ENCODE data around the gene ADGRA1.

ADGRA1 gene

DNA sequence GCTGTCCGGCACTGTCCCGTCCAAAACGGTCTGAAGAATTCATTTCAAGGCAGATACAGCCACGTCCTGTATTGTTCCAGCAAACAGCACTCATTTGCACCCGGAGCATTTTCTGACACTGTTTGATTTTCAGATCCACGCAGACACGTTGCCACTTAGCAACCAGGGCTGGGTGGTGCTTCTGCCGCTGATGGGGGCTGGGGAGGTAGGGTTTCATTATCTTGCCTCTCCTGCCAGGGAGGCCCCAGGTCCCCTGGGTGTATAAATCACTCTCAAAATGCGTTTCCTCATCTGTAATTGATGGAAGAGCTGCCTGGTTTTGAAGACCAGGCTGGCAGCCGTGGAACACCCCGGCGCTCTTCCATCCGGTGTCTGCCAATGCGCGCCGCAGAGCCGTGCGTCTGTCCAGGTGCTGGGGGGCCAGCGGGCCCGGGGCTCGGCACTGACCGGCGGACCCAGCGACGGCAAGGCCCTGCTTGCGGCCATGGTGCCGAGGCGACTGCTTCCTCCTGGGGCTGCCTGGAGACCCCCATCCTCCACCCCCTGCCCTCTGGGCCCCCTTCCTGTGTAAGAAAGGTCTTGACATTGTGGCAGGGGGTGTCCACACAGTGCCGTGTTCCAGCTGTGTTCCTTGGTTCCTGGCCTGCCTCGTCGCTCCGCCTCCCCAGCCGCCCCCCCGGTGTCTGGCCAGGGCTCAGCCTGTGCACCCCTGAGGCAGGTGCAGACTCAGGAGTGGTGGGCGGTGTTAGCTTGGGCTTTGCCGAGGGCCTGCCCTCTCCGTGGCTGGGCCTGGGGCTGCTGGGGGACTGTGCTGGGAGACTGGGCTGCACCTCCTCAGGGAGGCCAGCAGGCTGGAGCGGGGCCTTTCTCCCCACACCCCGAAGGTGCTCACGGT lies 16.6 kb downstream of the ADGRA1 start:
- ChIA-PET CTCF (no interaction called here), POLR2A (no interaction called here)
- TF ChIP-seq TARDBP (IDR thresholded peaks at IDR 0.05) (no peak), LEF1 (IDR thresholded peaks at IDR 0.05; ENCODE audit: borderline replicate concordance) (no peak), ARNT (IDR thresholded peaks at IDR 0.05) (no peak), CTBP1 (IDR thresholded peaks at IDR 0.05; ENCODE audit: borderline replicate concordance) (no peak), FOXK2 (IDR thresholded peaks at IDR 0.05) (no peak), SUZ12 (IDR thresholded peaks at IDR 0.05) (no peak), BHLHE40 (IDR thresholded peaks at IDR 0.05; ENCODE audit: borderline replicate concordance) (no peak), FOXA1 (IDR thresholded peaks at IDR 0.05) (no peak), NFRKB (IDR thresholded peaks at IDR 0.05) (no peak), FOXM1 (IDR thresholded peaks at IDR 0.05; ENCODE audit: borderline replicate concordance) (no peak)
- DNase-seq (ENCODE audit: extremely low spot score) = no peak

DNA sequence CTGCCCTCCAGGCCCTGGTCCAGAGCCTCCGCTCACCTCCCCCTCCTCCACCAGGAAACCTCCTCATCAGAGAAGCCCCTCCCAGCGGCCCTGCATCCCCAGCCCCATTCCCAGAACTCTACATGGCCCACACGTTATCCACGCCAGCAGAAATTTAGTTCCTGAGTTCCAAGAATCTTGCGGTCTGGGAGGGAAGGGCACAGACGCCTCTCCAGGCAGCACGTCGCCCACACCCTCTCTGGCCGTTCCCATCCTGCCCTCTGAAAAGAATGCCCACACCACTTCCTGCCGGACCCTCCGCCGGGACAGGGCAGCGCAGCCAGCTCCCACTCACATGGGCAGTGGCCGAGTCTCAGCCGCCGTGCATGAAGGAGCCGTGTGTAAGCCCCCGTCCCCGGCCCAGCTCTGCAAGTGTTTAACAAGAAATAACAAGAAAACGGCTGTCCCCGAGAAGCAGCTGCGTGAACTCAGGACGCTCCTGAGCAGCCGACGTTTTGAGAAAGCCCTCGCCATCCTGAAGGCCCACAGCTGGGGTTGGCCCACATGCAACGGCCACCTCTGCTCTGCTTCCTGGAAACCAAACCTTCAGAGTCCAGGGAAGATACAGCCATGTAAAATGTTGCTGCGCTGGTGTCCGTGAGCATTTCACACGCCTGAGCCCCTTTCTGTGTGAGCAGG lies 17.4 kb downstream of the ADGRA1 start:
- POLR2A ChIA-PET = no interaction called here
- DNase-seq (ENCODE audit: extremely low spot score) = no peak
- CTCF ChIA-PET = no interaction called here
- TF ChIP-seq FOXA1 (IDR thresholded peaks at IDR 0.05) = no peak
- TF ChIP-seq TARDBP (IDR thresholded peaks at IDR 0.05) = no peak
- no peak for TF ChIP-seq NFRKB (IDR thresholded peaks at IDR 0.05)
- no peak for TF ChIP-seq FOXM1 (IDR thresholded peaks at IDR 0.05; ENCODE audit: borderline replicate concordance)

DNA sequence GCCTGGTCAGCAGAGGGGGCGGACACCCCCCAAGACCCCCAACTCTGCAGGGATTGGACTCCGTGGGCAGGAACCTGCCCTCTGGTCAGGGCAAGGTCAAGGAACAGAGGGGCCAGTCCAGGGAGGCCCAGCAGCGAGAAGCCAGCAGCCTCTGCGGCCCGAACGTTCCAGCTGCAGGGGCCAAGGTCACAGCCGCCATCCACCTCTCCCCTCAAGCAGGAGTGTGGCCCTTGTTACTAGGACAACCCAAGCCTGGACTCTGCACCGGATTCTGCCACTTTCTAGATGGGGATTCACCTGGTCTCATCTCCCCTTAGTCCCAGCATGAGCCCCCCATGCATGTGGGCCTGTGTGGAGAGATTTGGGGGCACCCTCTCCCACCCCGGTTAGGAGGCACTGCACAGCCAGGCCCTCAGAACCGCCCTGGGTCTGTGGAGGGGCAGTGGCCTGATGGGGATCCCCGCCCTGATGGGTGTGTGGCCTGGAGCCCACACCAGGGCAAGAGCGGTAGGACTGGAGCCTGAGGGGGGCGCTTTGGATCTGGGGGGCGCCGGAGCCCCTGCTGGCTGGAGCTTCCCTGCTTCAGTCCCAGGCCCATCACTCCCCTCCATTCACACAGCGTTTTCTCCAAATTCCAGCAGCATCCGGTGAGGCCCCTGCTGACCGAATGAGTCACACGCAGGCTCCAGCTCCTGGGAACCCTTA lies 18.1 kb downstream of the ADGRA1 start:
- no peak for DNase-seq (ENCODE audit: extremely low spot score)
- CTCF ChIA-PET = no interaction called here
- TF ChIP-seq LEF1 (IDR thresholded peaks at IDR 0.05; ENCODE audit: borderline replicate concordance) = no peak
- TF ChIP-seq L3MBTL2 (conservative IDR thresholded peaks at IDR 0.05) = no peak
- no peak for TF ChIP-seq NFRKB (IDR thresholded peaks at IDR 0.05)
- TF ChIP-seq BHLHE40 (IDR thresholded peaks at IDR 0.05; ENCODE audit: borderline replicate concordance) = no peak
- TF ChIP-seq ZNF384 (IDR thresholded peaks at IDR 0.05) = no peak
- TF ChIP-seq SUZ12 (IDR thresholded peaks at IDR 0.05) = no peak
- no peak for TF ChIP-seq FOXK2 (IDR thresholded peaks at IDR 0.05)
- POLR2A ChIA-PET = no interaction called here

DNA sequence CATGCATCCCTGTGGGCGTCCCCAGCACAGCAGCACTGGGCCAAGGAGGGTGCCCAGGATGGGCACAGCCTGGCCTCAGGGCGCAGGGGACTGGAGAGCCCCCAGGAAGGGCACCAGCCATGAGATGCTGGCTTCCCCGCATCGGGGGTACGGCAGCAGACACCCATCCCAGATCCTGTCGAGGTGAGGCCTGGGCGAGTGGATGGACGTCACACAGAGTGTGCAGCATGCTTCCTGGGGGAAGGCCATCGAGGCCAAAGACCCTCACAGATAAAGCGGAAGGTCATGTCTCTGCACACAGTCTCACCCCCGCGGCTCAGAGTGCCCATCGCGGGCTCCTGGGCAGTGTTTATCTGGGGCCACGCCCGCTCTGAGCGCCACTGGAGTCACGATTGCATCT lies 18.8 kb downstream of the ADGRA1 start:
- TF ChIP-seq SP1 (IDR thresholded peaks at IDR 0.05) = no peak
- TF ChIP-seq LEF1 (IDR thresholded peaks at IDR 0.05; ENCODE audit: borderline replicate concordance) = no peak
- no peak for TF ChIP-seq CTBP1 (IDR thresholded peaks at IDR 0.05; ENCODE audit: borderline replicate concordance)
- TF ChIP-seq BHLHE40 (IDR thresholded peaks at IDR 0.05; ENCODE audit: borderline replicate concordance) = no peak
- TF ChIP-seq FOXM1 (IDR thresholded peaks at IDR 0.05; ENCODE audit: borderline replicate concordance) = no peak
- no peak for TF ChIP-seq SUZ12 (IDR thresholded peaks at IDR 0.05)
- TF ChIP-seq ZNF384 (IDR thresholded peaks at IDR 0.05) = no peak
- TF ChIP-seq NFRKB (IDR thresholded peaks at IDR 0.05) = no peak
- no peak for TF ChIP-seq HDGF (IDR thresholded peaks at IDR 0.05; ENCODE audit: borderline replicate concordance)
- TF ChIP-seq L3MBTL2 (conservative IDR thresholded peaks at IDR 0.05) = no peak
- TF ChIP-seq ELF4 (IDR thresholded peaks at IDR 0.05) = no peak
- no peak for TF ChIP-seq ARNT (IDR thresholded peaks at IDR 0.05)
- TF ChIP-seq TARDBP (IDR thresholded peaks at IDR 0.05) = no peak
- TF ChIP-seq, protein P1, sequence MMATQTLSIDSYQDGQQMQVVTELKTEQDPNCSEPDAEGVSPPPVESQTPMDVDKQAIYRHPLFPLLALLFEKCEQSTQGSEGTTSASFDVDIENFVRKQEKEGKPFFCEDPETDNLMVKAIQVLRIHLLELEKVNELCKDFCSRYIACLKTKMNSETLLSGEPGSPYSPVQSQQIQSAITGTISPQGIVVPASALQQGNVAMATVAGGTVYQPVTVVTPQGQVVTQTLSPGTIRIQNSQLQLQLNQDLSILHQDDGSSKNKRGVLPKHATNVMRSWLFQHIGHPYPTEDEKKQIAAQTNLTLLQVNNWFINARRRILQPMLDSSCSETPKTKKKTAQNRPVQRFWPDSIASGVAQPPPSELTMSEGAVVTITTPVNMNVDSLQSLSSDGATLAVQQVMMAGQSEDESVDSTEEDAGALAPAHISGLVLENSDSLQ (IDR thresholded peaks at IDR 0.05) = no peak
- no peak for TF ChIP-seq FOXA1 (IDR thresholded peaks at IDR 0.05)
- TF ChIP-seq FOXK2 (IDR thresholded peaks at IDR 0.05) = no peak
- ChIA-PET CTCF (no interaction called here), POLR2A (no interaction called here)
- no peak for DNase-seq (ENCODE audit: extremely low spot score)

DNA sequence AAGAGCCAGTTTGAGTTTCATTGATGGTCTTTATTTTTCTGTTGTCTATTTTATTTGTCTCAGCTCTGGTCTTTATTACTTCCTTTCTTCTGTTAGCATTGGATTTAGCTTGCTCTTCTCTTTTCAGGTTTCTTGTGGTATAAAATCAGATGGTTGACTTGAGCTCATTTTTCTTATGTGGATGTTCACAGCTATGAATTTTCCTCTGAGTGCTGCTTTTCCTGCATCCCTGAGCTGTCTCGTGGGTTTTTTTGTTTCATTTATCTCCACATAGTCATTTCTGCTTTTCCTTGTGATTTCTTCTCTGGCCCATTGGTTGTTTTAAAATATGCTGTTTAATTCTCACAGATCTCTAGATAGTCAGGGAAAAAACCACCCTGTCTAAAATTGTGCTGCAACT lies 19.7 kb downstream of the ADGRA1 start:
- POLR2A ChIA-PET = no interaction called here
- no peak for DNase-seq (ENCODE audit: extremely low spot score)
- TF ChIP-seq SUZ12 (IDR thresholded peaks at IDR 0.05) = no peak
- no peak for TF ChIP-seq LEF1 (IDR thresholded peaks at IDR 0.05; ENCODE audit: borderline replicate concordance)
- TF ChIP-seq TARDBP (IDR thresholded peaks at IDR 0.05) = no peak
- TF ChIP-seq L3MBTL2 (conservative IDR thresholded peaks at IDR 0.05) = no peak
- no peak for TF ChIP-seq ARNT (IDR thresholded peaks at IDR 0.05)
- no peak for TF ChIP-seq BHLHE40 (IDR thresholded peaks at IDR 0.05; ENCODE audit: borderline replicate concordance)
- TF ChIP-seq FOXM1 (IDR thresholded peaks at IDR 0.05; ENCODE audit: borderline replicate concordance) = no peak
- no peak for TF ChIP-seq FOXA1 (IDR thresholded peaks at IDR 0.05)
- no peak for TF ChIP-seq HDGF (IDR thresholded peaks at IDR 0.05; ENCODE audit: borderline replicate concordance)
- CTCF ChIA-PET = no interaction called here

DNA sequence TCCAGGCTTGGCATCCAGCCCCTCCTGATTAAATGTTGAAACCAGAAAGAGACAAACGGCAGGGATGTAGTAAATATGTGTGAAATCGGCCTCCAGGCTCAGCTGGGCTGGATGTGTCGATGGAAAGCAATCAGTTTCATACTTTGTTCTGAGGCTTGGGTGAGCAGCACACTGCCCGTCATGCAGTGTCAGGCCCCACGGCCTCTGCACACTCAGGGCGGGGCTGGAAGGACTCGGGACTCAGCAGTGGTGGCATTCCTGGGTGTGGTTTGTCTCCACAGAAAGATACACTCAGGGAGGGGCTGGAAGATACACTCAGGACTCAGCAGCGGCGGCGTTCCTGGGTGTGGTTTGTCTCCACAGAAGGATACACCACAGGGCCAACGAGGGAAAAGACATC lies 22.0 kb downstream of the ADGRA1 start:
- DNase-seq (ENCODE audit: extremely low spot score) = no peak
- ChIA-PET CTCF (no interaction called here), POLR2A (no interaction called here)
- TF ChIP-seq ZNF384 (IDR thresholded peaks at IDR 0.05) (no peak), FOXM1 (IDR thresholded peaks at IDR 0.05; ENCODE audit: borderline replicate concordance) (no peak), ARNT (IDR thresholded peaks at IDR 0.05) (no peak), SP1 (IDR thresholded peaks at IDR 0.05) (no peak), LEF1 (IDR thresholded peaks at IDR 0.05; ENCODE audit: borderline replicate concordance) (no peak), SUZ12 (IDR thresholded peaks at IDR 0.05) (no peak), L3MBTL2 (conservative IDR thresholded peaks at IDR 0.05) (no peak), CTBP1 (IDR thresholded peaks at IDR 0.05; ENCODE audit: borderline replicate concordance) (no peak), ELF4 (IDR thresholded peaks at IDR 0.05) (no peak), BHLHE40 (IDR thresholded peaks at IDR 0.05; ENCODE audit: borderline replicate concordance) (no peak)
- TF ChIP-seq, protein P1 (IDR thresholded peaks at IDR 0.05) = no peak

Measured in HEK293T (cell line).